H1 (cell line): ENCODE results near the gene SPINDOC. TPM values are rescaled to one million over a fixed set of nuclear protein-coding genes. Genes with fewer than 3 reads are reported as not detected.

Experiments used
- CTCF ChIA-PET: fragments of 300-600 bp; sonication (Branson Sonifier 250); formaldehyde crosslinking; loops from one replicate; lab custom pipeline; 2021; ENCODE audit not compliant: partially characterized antibody; lab: Charles Lee
- POLR2A ChIA-PET: fragments of 300-600 bp; sonication (Branson Sonifier 250); formaldehyde crosslinking; loops from one replicate; lab custom pipeline; 2021; ENCODE audit warnings: inconsistent platforms; ENCODE audit not compliant: partially characterized antibody; lab: Charles Lee
- DNase-seq, 2 experiments: peaks; one replicate each; pipeline versions ENCODE4 v3.0.0 to v3.0.0-alpha.2; 2010 to 2022; ENCODE audit warnings: low spot score in 2 of 2, low read depth in 1 of 2, mixed read lengths in 1 of 2
- FAIRE-seq: peaks from 2 replicates; lab custom pipeline; 2011; peaks lifted over from hg19 to GRCh38; lab: Jason Lieb, UNC
- H2AFZ ChIP-seq: 2 replicates; pipeline ENCODE4 v1.8.1; 2012; ENCODE audit warnings: low read length, inconsistent platforms
- H2AK5ac ChIP-seq: 2 replicates; pipeline ENCODE4 v1.6.1; 2013; ENCODE audit warnings: low read depth, low read length
- H2BK120ac ChIP-seq: replicated peaks from 2 replicates; pipeline ENCODE3; 2013; ENCODE audit warnings: low read depth, low read length, inconsistent platforms
- H2BK12ac ChIP-seq: 2 replicates; pipeline ENCODE4 v1.6.1; 2013; ENCODE audit warnings: low read depth, low read length
- H2BK15ac ChIP-seq: 2 replicates; pipeline ENCODE4 v1.6.1; 2013; ENCODE audit warnings: low read length
- H2BK20ac ChIP-seq: 2 replicates; pipeline ENCODE4 v1.6.1; 2013; ENCODE audit warnings: low read length
- H2BK5ac ChIP-seq: 2 replicates; pipeline ENCODE4 v1.6.1; 2013; ENCODE audit warnings: low read depth, low read length
- H3K14ac ChIP-seq: 2 replicates; pipeline ENCODE4 v1.6.1; 2013; ENCODE audit warnings: inconsistent platforms; ENCODE audit not compliant: insufficient read length
- H3K18ac ChIP-seq: 2 replicates; pipeline ENCODE4 v1.6.1; 2013; ENCODE audit warnings: low read length; ENCODE audit errors: extremely low read depth
- H3K23ac ChIP-seq: 2 replicates; pipeline ENCODE4 v1.6.1; 2013; ENCODE audit warnings: inconsistent platforms; ENCODE audit not compliant: insufficient read length
- H3K23me2 ChIP-seq: 2 replicates; pipeline ENCODE4 v1.6.1; 2013; ENCODE audit warnings: low read depth, low read length
- H3K27ac ChIP-seq: 2 replicates; pipeline ENCODE4 v1.6.1; 2011; ENCODE audit warnings: low read depth, low read length, inconsistent platforms
- H3K27me3 ChIP-seq, 4 experiments: replicated peaks in 1 of 4; 1 replicate in 1 of 4; 2 replicates in 3 of 4; pipeline versions ENCODE4 v1.6.1 to v1.8.1; 2011 to 2013; ENCODE audit warnings: low read length in 3 of 4, mild to moderate bottlenecking in 3 of 4, inconsistent platforms in 2 of 4, mixed read lengths in 2 of 4, moderate library complexity in 1 of 4; ENCODE audit not compliant: control insufficient read depth in 3 of 4, insufficient read depth in 3 of 4; ENCODE audit errors: extremely low read depth in 1 of 4
- H3K36me3 ChIP-seq, 4 experiments: 2 replicates each; pipeline versions ENCODE4 v1.6.1 to v1.8.1; 2011 to 2013; ENCODE audit warnings: mild to moderate bottlenecking in 4 of 4, low read length in 3 of 4, moderate library complexity in 2 of 4, control low read depth in 1 of 4, inconsistent platforms in 1 of 4; ENCODE audit not compliant: insufficient read depth in 4 of 4, control insufficient read depth in 2 of 4
- H3K4ac ChIP-seq: replicated peaks from 2 replicates; pipeline ENCODE3; 2013; ENCODE audit warnings: low read length, low read depth, mixed read lengths, inconsistent platforms; ENCODE audit not compliant: insufficient read length
- H3K4me1 ChIP-seq, 4 experiments: replicated peaks in 1 of 4; 1 replicate in 1 of 4; 2 replicates in 3 of 4; pipeline versions ENCODE4 v1.6.1 to v1.8.1; 2011 to 2013; ENCODE audit warnings: low read length in 3 of 4, inconsistent platforms in 2 of 4, mixed read lengths in 1 of 4; ENCODE audit not compliant: insufficient read depth in 4 of 4, control insufficient read depth in 3 of 4
- H3K4me2 ChIP-seq, 2 experiments: 2 replicates each; pipeline versions ENCODE4 v1.6.1 to v1.8.1; 2011 to 2013; ENCODE audit warnings: low read depth in 2 of 2, low read length in 2 of 2, control low read depth in 1 of 2, inconsistent platforms in 1 of 2, mild to moderate bottlenecking in 1 of 2; ENCODE audit not compliant: insufficient read depth in 1 of 2
- H3K4me3 ChIP-seq, 4 experiments: fragments of 200-600, 300-600 bp in 1 of 4; sonication (generic), shearing (Covaris generic), sonication (Bioruptor Twin) in 1 of 4; 2 replicates each; pipeline versions ENCODE4 v1.5.1 to v1.8.1; 2011 to 2016; ENCODE audit warnings: low read length in 4 of 4, low read depth in 3 of 4, control low read depth in 2 of 4, inconsistent platforms in 2 of 4, mild to moderate bottlenecking in 2 of 4, mixed read lengths in 1 of 4, moderate library complexity in 1 of 4; ENCODE audit not compliant: insufficient read depth in 2 of 4; ENCODE audit errors: extremely low read depth in 1 of 4
- H3K56ac ChIP-seq: replicated peaks from 2 replicates; pipeline ENCODE3; 2013; ENCODE audit warnings: low read depth, mild to moderate bottlenecking, mixed read lengths, low read length, inconsistent platforms; ENCODE audit not compliant: insufficient read length
- H3K79me1 ChIP-seq: 2 replicates; pipeline ENCODE4 v1.6.1; 2013; ENCODE audit warnings: low read depth, low read length, control low read depth
- H3K79me2 ChIP-seq, 2 experiments: 2 replicates each; pipeline versions ENCODE4 v1.6.1 to v1.8.1; 2012 to 2013; ENCODE audit warnings: low read length in 2 of 2, mild to moderate bottlenecking in 2 of 2, inconsistent platforms in 1 of 2; ENCODE audit not compliant: insufficient read depth in 2 of 2, control insufficient read depth in 1 of 2
- H3K9ac ChIP-seq, 4 experiments: replicated peaks in 1 of 4; 1 replicate in 1 of 4; 2 replicates in 3 of 4; pipeline versions ENCODE4 v1.6.1 to v1.8.1; 2011 to 2013; ENCODE audit warnings: low read depth in 3 of 4, low read length in 3 of 4, control low read depth in 2 of 4, mild to moderate bottlenecking in 2 of 4, moderate library complexity in 2 of 4, inconsistent platforms in 1 of 4; ENCODE audit errors: extremely low read depth in 1 of 4
- H3K9me3 ChIP-seq, 2 experiments: 2 replicates each; pipeline versions ENCODE4 v1.6.1 to v1.8.1; 2012 to 2013; ENCODE audit warnings: mild to moderate bottlenecking in 2 of 2, moderate library complexity in 2 of 2, control low read depth in 1 of 2, inconsistent platforms in 1 of 2, low read depth in 1 of 2, low read length in 1 of 2, mixed read lengths in 1 of 2; ENCODE audit not compliant: insufficient read depth in 2 of 2
- H4K20me1 ChIP-seq, 2 experiments: replicated peaks in 1 of 2; 2 replicates each; pipeline versions ENCODE3 to v1.8.1; 2011 to 2013; ENCODE audit warnings: inconsistent platforms in 2 of 2, low read length in 2 of 2, mild to moderate bottlenecking in 1 of 2; ENCODE audit not compliant: insufficient read depth in 2 of 2, control insufficient read depth in 1 of 2
- H4K5ac ChIP-seq: 2 replicates; pipeline ENCODE4 v1.6.1; 2013; ENCODE audit warnings: low read length, low read depth, mixed read lengths, inconsistent platforms; ENCODE audit not compliant: insufficient read length
- H4K8ac ChIP-seq: 2 replicates; pipeline ENCODE4 v1.8.0; 2013; ENCODE audit warnings: mild to moderate bottlenecking, moderate library complexity, low read length, inconsistent platforms; ENCODE audit not compliant: insufficient read depth; ENCODE audit errors: extremely low read depth
- H4K91ac ChIP-seq: replicated peaks from 2 replicates; pipeline ENCODE3; 2013; ENCODE audit warnings: low read length, mixed read lengths, inconsistent platforms; ENCODE audit not compliant: insufficient read length
- EZH2 ChIP-seq: fragments of 200-600 bp; sonication (generic); IDR thresholded peaks from 2 replicates; pipeline ENCODE4 v1.7.1; 2012; ENCODE audit warnings: low read depth, mild to moderate bottlenecking, moderate library complexity, low read length, inconsistent platforms; ENCODE audit not compliant: severe bottlenecking
- HDAC6 ChIP-seq: IDR thresholded peaks from one replicate; pipeline ENCODE4 v1.7.1; 2012; ENCODE audit warnings: low read depth, mild to moderate bottlenecking, inconsistent platforms, low read length, moderate library complexity
- KDM4A ChIP-seq: IDR thresholded peaks from one replicate; pipeline ENCODE4 v1.7.1; 2012; ENCODE audit warnings: low read depth, mild to moderate bottlenecking, moderate library complexity, low read length, inconsistent platforms; ENCODE audit not compliant: severe bottlenecking
- MAFK ChIP-seq: IDR thresholded peaks from 2 replicates; pipeline ENCODE4 v1.6.1; 2012; ENCODE audit warnings: low read depth, mild to moderate bottlenecking, improper control_type of control experiment, low read length
- RBBP5 ChIP-seq: IDR thresholded peaks from 2 replicates; pipeline ENCODE4 v1.7.1; 2012; ENCODE audit warnings: low read depth, mild to moderate bottlenecking, inconsistent platforms, low read length, moderate library complexity, borderline replicate concordance
- RNF2 ChIP-seq: fragments of 200-900, 300-1000 bp; sonication (generic); IDR thresholded peaks from 2 replicates; pipeline ENCODE4 v1.7.1; 2016; ENCODE audit warnings: borderline replicate concordance, low read depth, mild to moderate bottlenecking, antibody characterized with exemption, low read length; ENCODE audit not compliant: poor library complexity, severe bottlenecking; ENCODE audit errors: missing control alignments
- WGBS, 2 experiments: shearing (Covaris generic) in 1 of 2; methylation state at CpG; one replicate each; pipeline versions ENCODE4 v1.1.6 to v1.1.7; 2013 to 2015; ENCODE audit warnings: low lambda C conversion rate in 2 of 2, mixed read lengths in 2 of 2, inconsistent platforms in 1 of 2, low coverage in 1 of 2, missing lambda C conversion rate in 1 of 2; ENCODE audit not compliant: insufficient replicate concordance in 2 of 2, insufficient coverage in 1 of 2, insufficient read length in 1 of 2; ENCODE audit errors: extremely low coverage in 1 of 2, missing lambda C conversion rate in 1 of 2; 5-methylcytosine and 5-hydroxymethylcytosine counted together
- polyA plus RNA-seq, 7 experiments: library from polyadenylated mRNA; depleted of rRNA in 3 of 7; stranded (reverse) in 5 of 7; unstranded in 2 of 7; fragments of >200 nt in 5 of 7; fragments of 200-250 nt in 2 of 7; gene quantifications; 1 replicate in 5 of 7; 2 replicates in 1 of 7; 4 replicates in 1 of 7; pipeline versions ENCODE4 v1.2.1 to v1.2.3, GENCODE V29; 2011 to 2013; ENCODE audit warnings: missing spikeins in 2 of 7, mixed read lengths in 2 of 7
- total RNA-seq: library from RNA; stranded (reverse); fragmentation: NEBNext Ultra II Directional; extraction: Animal tissue kit (Norgen Biotek cat#: 25700); gene quantifications from 2 replicates; pipeline ENCODE4 v1.2.1, GENCODE V29; 2021
- TF ChIP-seq, protein P1 (sequence below): IDR thresholded peaks from 2 replicates; pipeline ENCODE4 v1.6.1; 2012; ENCODE audit warnings: inconsistent platforms

The SPINDOC gene
- total and polyA plus RNA-seq, 2 of the 8 experiments (the other 6 are each of a cell fraction or from before 2014, with no cell fraction given), result 78.7 to 99.7 TPM

DNA sequence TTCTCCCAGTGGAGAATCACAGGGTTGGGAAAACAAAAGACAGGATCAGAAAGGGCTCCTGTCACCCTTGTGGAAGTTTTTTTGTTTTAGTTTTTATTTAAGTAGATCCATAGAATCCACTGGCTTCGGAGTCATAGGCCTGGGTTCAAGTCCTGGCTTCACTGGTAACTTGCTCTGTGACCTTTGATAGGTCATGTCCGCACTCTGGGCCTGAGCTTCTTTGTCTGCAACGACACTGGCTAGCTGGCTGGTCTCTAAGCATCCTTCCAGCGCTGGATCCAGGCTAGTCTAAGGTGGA is 46.0 kb upstream of the SPINDOC start:
- peaks cover 0 to 16% (median 13%) of the 10 kb centered on the region in 4 experiments; a peak in 6 of 7 replicates for H3K27me3 ChIP-seq
- H2AK5ac ChIP-seq, result no peak overlapping the region
- no peak overlapping the region for H2BK20ac ChIP-seq
- H3K27ac ChIP-seq, result no peak overlapping the region
- POLR2A ChIA-PET, result interaction anchor here (0.9 to 6.8 kb wide), 18 partner anchors 12 to 778 kb away, joined by 3 to 73 read pairs (median 5); partner anchors contain the start of genes ATL3, RCOR2 and SPINDOC
- no peak overlapping the region for H4K8ac ChIP-seq
- H3K9me3 ChIP-seq, result no peaks in the 10 kb centered on the region
- H3K23ac ChIP-seq, result no peak overlapping the region
- DNase-seq, result no peak
- H3K23me2 ChIP-seq, result peaks cover 11% of the 10 kb centered on the region
- H3K14ac ChIP-seq, result no peak overlapping the region
- H2AFZ ChIP-seq, result no peak overlapping the region
- H3K4me1 ChIP-seq, result peaks cover 5 to 33% (median 26%) of the 10 kb centered on the region in 4 experiments
- peaks cover 9% of the 10 kb centered on the region for H3K79me1 ChIP-seq
- H3K36me3 ChIP-seq, result peaks cover 0 to 7% (median 0%) of the 10 kb centered on the region in 4 experiments; a peak in 2 of 8 replicates
- H4K91ac ChIP-seq, result no peak overlapping the region
- H4K5ac ChIP-seq, result no peak overlapping the region
- 31% methylated on average over 4 of the region's 4 CpGs; no CpG with 5 or more reads in 1 of the 2 experiments for WGBS, 2 experiments
- peaks cover 12 to 13% of the 10 kb centered on the region in 2 experiments for H4K20me1 ChIP-seq
- TF ChIP-seq RNF2, result no peak
- TF ChIP-seq HDAC6, result no peak
- no peak for TF ChIP-seq RBBP5
- TF ChIP-seq KDM4A, result no peak
- TF ChIP-seq MAFK, result no peak
- TF ChIP-seq, protein P1, sequence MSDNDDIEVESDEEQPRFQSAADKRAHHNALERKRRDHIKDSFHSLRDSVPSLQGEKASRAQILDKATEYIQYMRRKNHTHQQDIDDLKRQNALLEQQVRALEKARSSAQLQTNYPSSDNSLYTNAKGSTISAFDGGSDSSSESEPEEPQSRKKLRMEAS, result no peak
- TF ChIP-seq EZH2, result no peak
- TF ChIP-seq, all 59 proteins: peak for 0
- Histone ChIP-seq H3K4me3 (peak overlapping the region; percentile 57 to 96 (median 82); a peak in 7 of 8 replicates), H3K79me2 (peaks cover 0 to 31% of the 10 kb centered on the region in 2 experiments; a peak in 2 of 4 replicates), H2BK120ac (no peak overlapping the region), H3K56ac (no peak overlapping the region), H2BK15ac (no peak overlapping the region), H2BK5ac (no peak overlapping the region), H3K18ac (no peak overlapping the region), H3K9ac (no peak overlapping the region; a peak in 1 of 7 replicates), H2BK12ac (no peak overlapping the region), H3K4ac (no peak overlapping the region), H3K4me2 (peak overlapping the region; percentile 72 to 93)
- no peak for FAIRE-seq
- CTCF ChIA-PET, result interaction anchor here (0.6 to 2.7 kb wide), 14 partner anchors 12 to 288 kb away, joined by 3 to 9 read pairs (median 5); no protein-coding TSS in a partner anchor
